Activated naive CD8-positive, alpha-beta T cell treated with anti-CD3 and anti-CD28 coated beads for 36 hours (primary cell): ENCODE data around the gene RIMKLB. TPM values are rescaled to one million over a fixed set of nuclear protein-coding genes. Genes with fewer than 3 reads are reported as not detected.

Experiments used
- DNase-seq: peaks from one replicate; pipeline ENCODE4 v3.0.0; 2021
- H3K27ac Mint-ChIP-seq: one replicate; pipeline ENCODE4 v1.8.0; 2022; ENCODE audit warnings: mild to moderate bottlenecking, moderate library complexity, mixed read lengths
- H3K27me3 Mint-ChIP-seq: one replicate; pipeline ENCODE4 v1.8.0; 2022; ENCODE audit warnings: mild to moderate bottlenecking, mixed read lengths
- H3K36me3 Mint-ChIP-seq: one replicate; pipeline ENCODE4 v1.8.0; 2021; ENCODE audit warnings: mild to moderate bottlenecking, mixed read lengths
- H3K4me1 Mint-ChIP-seq: one replicate; pipeline ENCODE4 v1.8.0; 2021; ENCODE audit warnings: mixed read lengths
- H3K4me3 Mint-ChIP-seq: one replicate; pipeline ENCODE4 v1.8.0; 2022; ENCODE audit warnings: mild to moderate bottlenecking, moderate library complexity, mixed read lengths
- H3K9me3 Mint-ChIP-seq: one replicate; pipeline ENCODE4 v1.8.0; 2022; ENCODE audit warnings: mixed read lengths
- total RNA-seq, 2 experiments: library from RNA; stranded (reverse); gene quantifications; one replicate each; pipeline ENCODE4 v1.2.3, GENCODE V29; 2021

The RIMKLB gene, protein sequence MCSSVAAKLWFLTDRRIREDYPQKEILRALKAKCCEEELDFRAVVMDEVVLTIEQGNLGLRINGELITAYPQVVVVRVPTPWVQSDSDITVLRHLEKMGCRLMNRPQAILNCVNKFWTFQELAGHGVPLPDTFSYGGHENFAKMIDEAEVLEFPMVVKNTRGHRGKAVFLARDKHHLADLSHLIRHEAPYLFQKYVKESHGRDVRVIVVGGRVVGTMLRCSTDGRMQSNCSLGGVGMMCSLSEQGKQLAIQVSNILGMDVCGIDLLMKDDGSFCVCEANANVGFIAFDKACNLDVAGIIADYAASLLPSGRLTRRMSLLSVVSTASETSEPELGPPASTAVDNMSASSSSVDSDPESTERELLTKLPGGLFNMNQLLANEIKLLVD
- 1 to 10 TPM; 7.1 to 8.1 TPM for total RNA-seq

DNA sequence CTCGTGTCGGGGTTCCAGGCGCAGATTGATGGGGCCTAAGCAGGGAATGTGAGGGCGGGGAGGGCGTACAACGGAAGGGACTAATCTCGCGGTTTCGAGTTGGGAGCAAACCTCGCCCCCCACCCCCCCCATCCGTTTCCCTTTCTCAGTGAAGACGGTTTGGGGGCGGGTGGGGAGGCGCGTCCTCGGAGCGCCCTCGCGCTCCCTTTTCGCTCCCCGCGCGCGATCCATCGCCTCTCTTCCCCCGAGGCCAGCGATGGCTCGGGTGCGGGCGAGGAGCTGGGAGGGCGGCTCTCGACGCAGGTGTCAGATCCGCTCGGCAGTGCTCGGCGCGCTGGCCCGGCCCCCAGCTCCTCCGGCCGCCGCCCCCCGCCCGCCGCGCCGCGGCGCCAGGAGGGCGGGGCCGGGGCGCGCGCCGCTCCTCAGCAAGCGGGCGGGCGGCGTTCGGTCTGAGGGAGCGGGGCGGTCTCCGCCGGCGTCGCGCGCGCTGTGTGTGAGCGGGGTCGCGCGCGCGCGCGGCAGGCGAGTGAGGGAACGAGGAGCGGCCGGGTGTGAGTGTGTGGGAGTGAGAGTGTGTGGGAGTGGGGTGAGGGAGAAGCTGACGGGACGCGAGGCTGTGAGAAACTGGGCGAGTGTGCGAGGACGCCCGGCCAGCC lies at the start of gene RIMKLB:
RIMKLB (plus strand) TSS at position 516 of the 656 bp plus-strand sequence. CDS start 15,876 bp downstream, outside the sequence.
- H3K27me3 Mint-ChIP-seq, result no peaks in the 10 kb centered on the region
- DNase-seq, result peak; percentile 83
- peak within 1 kb of the TSS; percentile 87 for H3K27ac Mint-ChIP-seq
- peak within 1 kb of the TSS; percentile 93 for H3K4me3 Mint-ChIP-seq
- H3K9me3 Mint-ChIP-seq, result no peaks in the 10 kb centered on the region
- peaks cover 25% of the 10 kb centered on the region for H3K4me1 Mint-ChIP-seq
- H3K36me3 Mint-ChIP-seq, result peaks cover 4% of the 10 kb centered on the region

DNA sequence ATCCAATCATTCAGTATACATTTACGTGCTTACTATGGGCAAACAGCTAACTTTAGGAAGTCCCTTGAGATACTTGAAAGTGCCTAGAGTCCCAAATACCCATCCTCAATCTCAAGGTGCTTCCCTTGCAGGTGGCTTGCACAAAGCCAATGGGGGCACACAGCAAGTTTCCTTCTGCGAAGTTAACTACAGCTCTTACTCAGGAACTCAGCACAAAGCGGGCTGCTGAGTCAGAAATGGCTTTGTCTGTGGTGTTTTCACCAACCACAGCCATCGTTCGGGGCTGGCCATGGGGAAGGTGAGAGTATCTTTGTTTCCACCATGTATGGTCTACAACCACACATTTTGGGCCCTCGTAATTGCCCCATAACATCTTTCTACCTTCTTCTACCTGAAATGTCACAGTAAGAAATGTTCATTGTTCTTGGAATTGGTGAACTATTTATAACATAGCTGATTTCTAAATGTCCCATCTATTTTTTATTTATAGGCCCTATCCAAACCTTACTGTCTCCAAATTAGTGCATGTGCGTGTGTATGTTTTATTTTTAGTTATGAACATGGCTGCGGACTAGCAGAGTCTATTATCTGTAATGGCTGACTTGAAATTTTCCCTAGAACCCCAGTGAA lies 49.1 kb upstream of the RIMKLB start:
- H3K4me1 Mint-ChIP-seq, result peaks cover 42% of the 10 kb centered on the region
- H3K27me3 Mint-ChIP-seq, result no peaks in the 10 kb centered on the region

DNA sequence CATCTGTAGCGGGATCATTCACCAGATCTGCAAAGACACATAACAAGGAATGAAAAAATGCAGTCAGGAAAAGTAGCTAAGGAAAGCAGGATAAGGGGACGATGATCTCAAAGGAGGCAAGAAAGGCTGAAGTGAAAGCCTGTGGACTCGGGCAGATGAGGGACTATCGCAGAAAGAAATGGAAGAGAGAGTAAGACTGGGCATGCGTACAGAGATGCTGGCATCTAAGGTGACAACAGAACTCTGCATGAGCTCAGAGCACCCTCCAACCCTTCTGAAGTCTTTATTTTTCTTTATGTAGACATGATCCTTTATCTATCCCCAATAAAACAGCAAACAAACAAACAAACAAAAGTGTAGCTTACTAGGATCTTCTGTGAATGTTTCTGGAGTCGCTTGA lies 42.4 kb upstream of the RIMKLB start:
- Mint-ChIP-seq H3K27me3 (no peaks in the 10 kb centered on the region), H3K9me3 (no peaks in the 10 kb centered on the region), H3K36me3 (no peaks in the 10 kb centered on the region), H3K4me1 (no peaks in the 10 kb centered on the region), H3K4me3 (no peak overlapping the region), H3K27ac (no peak overlapping the region)
- no peak for DNase-seq

More for the DNA sequence above, 49.1 kb upstream of the RIMKLB start:
- peaks cover 2% of the 10 kb centered on the region for H3K9me3 Mint-ChIP-seq
- peak; percentile 86 for DNase-seq
- H3K27ac Mint-ChIP-seq, result peak overlapping the region; percentile 68
- no peaks in the 10 kb centered on the region for H3K36me3 Mint-ChIP-seq
- no peak overlapping the region for H3K4me3 Mint-ChIP-seq

DNA sequence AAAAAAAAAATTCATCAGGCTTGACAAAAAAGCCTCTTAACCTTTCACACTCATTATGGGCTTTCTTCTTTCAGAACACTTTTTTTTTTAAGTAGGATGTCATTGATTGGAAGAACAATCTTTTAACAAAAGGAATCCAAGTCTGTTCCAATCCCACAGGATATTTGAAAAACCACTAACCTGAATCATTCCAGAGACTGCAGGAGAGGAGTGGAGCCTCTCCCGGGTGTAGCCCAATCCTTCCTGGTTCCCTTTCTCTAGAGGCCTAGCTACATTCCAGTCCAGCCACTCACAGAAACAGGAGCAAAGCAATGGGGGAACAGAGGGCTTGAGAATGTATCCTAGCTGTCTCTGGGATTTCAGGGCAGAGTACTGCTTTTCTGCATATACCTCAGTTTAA lies 39.4 kb upstream of the RIMKLB start:
- no peak overlapping the region for H3K4me3 Mint-ChIP-seq
- H3K9me3 Mint-ChIP-seq, result no peaks in the 10 kb centered on the region
- no peaks in the 10 kb centered on the region for H3K27me3 Mint-ChIP-seq
- H3K27ac Mint-ChIP-seq, result no peak overlapping the region
- H3K36me3 Mint-ChIP-seq, result no peaks in the 10 kb centered on the region
- no peaks in the 10 kb centered on the region for H3K4me1 Mint-ChIP-seq
- DNase-seq, result no peak

DNA sequence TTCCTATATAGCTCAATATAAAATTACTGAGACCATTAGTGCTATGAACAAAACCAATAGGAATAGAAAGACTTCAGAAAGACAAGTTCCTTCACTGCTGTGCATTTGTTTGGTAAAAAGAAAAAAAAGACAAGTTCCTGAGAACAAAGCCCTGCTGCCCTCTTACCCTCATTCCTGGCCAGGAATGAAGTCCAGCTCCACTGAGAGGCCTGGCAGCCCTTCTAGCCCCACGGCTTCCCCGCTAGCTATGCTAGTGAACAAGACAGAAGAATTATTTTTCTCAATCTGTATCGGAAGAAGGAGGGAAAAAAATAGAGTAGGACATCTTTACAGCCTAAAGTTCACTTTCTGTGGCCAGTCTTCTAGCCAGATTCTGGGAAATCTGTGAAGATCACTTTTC lies 36.8 kb upstream of the RIMKLB start:
- no peak overlapping the region for H3K4me3 Mint-ChIP-seq
- no peaks in the 10 kb centered on the region for H3K9me3 Mint-ChIP-seq
- no peaks in the 10 kb centered on the region for H3K27me3 Mint-ChIP-seq
- H3K4me1 Mint-ChIP-seq, result no peaks in the 10 kb centered on the region
- no peaks in the 10 kb centered on the region for H3K36me3 Mint-ChIP-seq
- H3K27ac Mint-ChIP-seq, result no peak overlapping the region
- DNase-seq, result no peak

DNA sequence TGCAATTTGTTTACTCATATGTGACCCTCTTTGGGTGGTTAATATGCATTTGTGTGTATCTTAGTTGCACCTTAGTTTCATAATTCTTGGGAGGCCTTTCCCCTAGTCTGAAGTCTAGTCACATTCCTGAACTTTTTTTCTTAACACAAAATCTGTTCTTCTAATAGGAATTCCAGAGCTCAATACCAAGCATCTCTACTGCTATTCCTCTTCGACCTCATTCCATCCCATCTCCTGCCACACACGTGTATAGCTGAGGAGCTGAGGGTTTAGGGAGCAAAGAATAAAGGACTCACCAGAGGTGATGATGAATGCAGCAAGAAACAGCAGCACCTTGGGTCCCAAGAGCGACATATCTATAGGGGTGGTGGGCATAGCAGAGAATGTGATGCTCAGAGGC lies 36.0 kb upstream of the RIMKLB start:
- no peaks in the 10 kb centered on the region for H3K4me1 Mint-ChIP-seq
- H3K27ac Mint-ChIP-seq, result no peak overlapping the region
- H3K36me3 Mint-ChIP-seq, result no peaks in the 10 kb centered on the region
- H3K27me3 Mint-ChIP-seq, result no peaks in the 10 kb centered on the region
- H3K9me3 Mint-ChIP-seq, result no peaks in the 10 kb centered on the region
- H3K4me3 Mint-ChIP-seq, result no peak overlapping the region
- no peak for DNase-seq

DNA sequence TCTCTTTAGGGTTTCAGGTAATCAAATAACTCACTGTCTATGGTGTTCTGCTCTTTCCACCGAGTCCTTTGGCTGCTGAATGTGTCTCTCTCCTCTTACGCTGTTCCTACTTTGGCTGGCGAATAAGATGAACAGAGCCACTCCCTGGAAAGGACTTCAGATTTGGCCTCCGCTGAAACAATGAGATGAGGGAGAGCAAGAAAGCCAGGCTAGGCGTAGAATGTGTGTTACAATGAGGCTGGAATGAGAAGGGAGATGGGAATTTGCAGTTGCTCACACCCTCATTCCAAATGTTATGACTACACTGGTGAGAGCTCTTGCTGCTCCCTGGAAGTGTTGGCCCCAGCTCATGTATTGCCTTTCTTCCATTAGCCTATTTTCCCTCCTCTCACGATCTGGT lies 35.2 kb upstream of the RIMKLB start, which contains the start of gene MFAP5:
MFAP5 (minus strand) TSS at position 234 of the 400 bp plus-strand sequence. CDS start 722 bp downstream, outside the sequence.
- DNase-seq, result no peak
- no peaks in the 10 kb centered on the region for H3K27me3 Mint-ChIP-seq
- no peak within 1 kb of the TSS for H3K27ac Mint-ChIP-seq
- no peaks in the 10 kb centered on the region for H3K36me3 Mint-ChIP-seq
- H3K4me3 Mint-ChIP-seq, result no peak within 1 kb of the TSS
- H3K4me1 Mint-ChIP-seq, result no peaks in the 10 kb centered on the region
- no peaks in the 10 kb centered on the region for H3K9me3 Mint-ChIP-seq

DNA sequence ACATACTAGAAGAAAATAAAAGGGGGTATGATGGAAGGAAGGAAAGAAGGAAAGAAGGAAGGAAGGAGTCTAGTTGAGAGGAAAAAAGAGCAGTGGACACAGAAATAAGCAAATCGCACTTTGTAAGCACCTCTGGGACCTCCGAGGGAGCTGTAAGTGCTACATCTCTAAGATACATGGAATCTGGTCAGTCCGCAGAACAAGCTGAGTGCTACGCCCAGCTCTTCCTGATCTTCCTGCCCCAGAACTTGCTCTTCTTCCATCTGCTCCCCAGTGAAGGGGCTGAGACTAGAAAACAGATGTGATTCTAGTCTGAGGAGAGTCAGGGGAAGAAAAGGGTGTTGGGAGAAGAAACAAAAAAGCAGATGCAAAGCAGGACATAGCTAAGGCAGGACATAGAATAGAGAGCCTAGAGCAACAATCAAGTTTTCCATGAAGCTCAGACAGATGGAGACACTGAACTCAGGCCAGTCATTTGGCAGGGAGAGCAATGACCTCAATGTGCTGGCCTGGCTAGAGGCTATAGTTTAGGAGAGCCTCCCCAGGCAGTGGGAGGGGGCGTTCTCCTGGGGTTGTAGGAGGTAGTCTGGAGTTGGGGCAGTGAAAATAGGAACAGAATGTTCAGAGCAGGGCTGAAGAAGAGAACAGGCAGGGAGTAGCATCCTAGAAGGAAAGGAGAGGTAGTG lies 33.4 kb upstream of the RIMKLB start:
- Mint-ChIP-seq H3K27ac (no peak overlapping the region), H3K4me3 (no peak overlapping the region), H3K36me3 (no peaks in the 10 kb centered on the region), H3K4me1 (no peaks in the 10 kb centered on the region), H3K9me3 (no peaks in the 10 kb centered on the region), H3K27me3 (no peaks in the 10 kb centered on the region)
- DNase-seq, result no peak

DNA sequence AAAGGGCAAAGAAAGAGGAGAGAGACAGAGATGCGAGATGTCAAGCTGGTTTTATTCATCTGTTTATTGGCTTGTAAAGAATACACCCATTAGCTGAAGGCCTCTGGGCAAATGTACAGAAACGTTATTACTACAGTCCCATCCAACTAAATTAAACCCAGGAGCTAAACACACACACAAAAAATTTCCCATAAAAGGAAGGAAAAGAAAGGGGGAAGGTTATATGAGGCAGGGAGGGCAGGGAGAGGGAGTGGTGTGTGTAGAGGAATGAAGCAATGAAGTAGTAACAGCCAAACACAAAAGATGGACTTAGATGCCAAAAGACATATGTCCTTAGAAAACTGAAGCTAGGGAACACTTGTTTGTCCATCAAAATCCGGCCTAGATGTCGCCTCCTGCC lies 32.0 kb upstream of the RIMKLB start:
- DNase-seq, result no peak
- Mint-ChIP-seq H3K4me3 (no peak overlapping the region), H3K36me3 (no peaks in the 10 kb centered on the region), H3K4me1 (no peaks in the 10 kb centered on the region), H3K27me3 (no peaks in the 10 kb centered on the region), H3K27ac (no peak overlapping the region), H3K9me3 (no peaks in the 10 kb centered on the region)

DNA sequence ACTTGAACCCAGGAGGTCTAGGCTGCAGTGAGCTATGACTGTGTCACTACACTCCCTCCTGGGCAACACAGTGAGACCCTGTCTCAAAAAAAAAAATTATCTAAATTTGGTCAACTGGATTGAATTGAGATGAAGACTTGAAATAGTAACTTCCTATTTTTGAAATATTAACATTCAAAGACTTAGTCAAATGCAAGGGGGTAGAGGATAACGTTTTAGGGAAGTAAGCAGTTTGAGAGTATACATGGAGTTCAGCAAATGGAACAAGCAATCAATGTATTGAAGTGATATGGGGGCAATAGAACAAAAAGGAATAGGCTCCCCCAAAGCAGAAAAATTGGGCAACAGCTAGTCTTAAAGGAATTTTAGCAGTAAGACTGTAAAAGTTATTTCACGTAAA lies 30.5 kb upstream of the RIMKLB start:
- Mint-ChIP-seq H3K27me3 (no peaks in the 10 kb centered on the region), H3K36me3 (no peaks in the 10 kb centered on the region), H3K4me3 (no peak overlapping the region), H3K9me3 (peaks cover 2% of the 10 kb centered on the region), H3K27ac (no peak overlapping the region), H3K4me1 (no peaks in the 10 kb centered on the region)
- no peak for DNase-seq

DNA sequence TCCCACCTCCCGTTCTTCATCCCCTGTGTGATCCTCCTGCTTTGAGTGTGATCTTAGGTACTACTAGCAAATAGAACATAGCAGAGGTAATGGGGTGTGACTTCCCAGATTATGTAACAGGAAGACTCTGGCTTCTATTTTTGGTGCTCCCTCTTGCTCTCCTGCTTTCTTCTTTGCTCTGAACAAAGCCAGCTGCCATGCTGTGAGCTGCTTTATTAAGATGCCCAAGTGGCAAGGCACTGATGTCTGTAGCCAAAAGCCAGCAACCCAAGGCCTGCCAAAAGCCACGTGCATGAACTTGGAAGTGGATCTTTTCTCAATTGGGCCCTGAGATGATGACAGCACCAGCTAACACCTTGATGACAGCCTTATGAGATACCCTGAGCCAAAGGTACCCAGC lies 29.4 kb upstream of the RIMKLB start:
- no peaks in the 10 kb centered on the region for H3K4me1 Mint-ChIP-seq
- no peak overlapping the region for H3K27ac Mint-ChIP-seq
- H3K4me3 Mint-ChIP-seq, result no peak overlapping the region
- H3K9me3 Mint-ChIP-seq, result peaks cover 2% of the 10 kb centered on the region
- H3K36me3 Mint-ChIP-seq, result no peaks in the 10 kb centered on the region
- no peak for DNase-seq
- H3K27me3 Mint-ChIP-seq, result no peaks in the 10 kb centered on the region

DNA sequence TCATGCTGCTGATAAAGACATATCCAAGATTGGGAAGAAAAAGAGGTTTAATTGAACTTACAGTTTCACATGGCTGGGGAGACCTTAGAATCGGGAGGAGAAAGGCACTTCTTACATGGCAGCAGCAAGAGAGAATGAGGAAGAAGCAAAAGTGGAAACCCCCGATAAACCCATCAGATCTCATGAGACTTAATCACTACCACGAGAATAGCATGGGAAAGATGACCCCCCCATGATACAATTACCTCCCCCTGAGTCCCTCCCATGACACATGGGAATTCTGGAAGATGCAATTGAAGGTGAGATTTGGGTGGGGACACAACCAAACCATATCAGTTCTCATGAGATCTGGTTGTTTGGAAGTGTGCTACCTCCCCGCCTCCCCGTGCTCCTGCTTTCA lies 25.4 kb upstream of the RIMKLB start:
- H3K4me3 Mint-ChIP-seq, result no peak overlapping the region
- H3K4me1 Mint-ChIP-seq, result peaks cover 2% of the 10 kb centered on the region
- H3K9me3 Mint-ChIP-seq, result peaks cover 2% of the 10 kb centered on the region
- H3K36me3 Mint-ChIP-seq, result no peaks in the 10 kb centered on the region
- no peaks in the 10 kb centered on the region for H3K27me3 Mint-ChIP-seq
- no peak overlapping the region for H3K27ac Mint-ChIP-seq
- no peak for DNase-seq

DNA sequence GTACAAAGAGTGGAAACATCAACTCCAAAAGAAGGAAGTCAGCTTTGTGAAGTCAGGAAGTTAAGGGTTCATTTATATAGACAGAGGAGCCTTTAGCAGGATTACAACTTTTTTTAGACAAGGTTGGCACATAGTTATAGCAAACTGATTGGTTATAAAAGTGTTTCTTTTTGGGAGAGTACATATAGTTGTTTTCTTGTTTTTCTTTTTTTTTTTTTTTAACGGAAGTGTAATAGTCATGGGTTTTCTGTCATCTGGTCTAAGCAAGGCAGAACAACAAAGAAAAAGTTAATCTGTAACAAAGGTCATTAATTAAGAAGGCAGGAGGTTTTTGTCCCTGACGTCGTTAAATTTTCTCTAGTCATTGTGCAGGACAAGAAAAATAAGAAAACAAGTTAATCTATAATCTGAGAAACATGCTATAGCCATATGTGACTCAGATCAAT lies 22.2 kb upstream of the RIMKLB start:
- DNase-seq, result no peak
- H3K9me3 Mint-ChIP-seq, result peaks cover 2% of the 10 kb centered on the region
- no peak overlapping the region for H3K27ac Mint-ChIP-seq
- no peak overlapping the region for H3K4me3 Mint-ChIP-seq
- no peaks in the 10 kb centered on the region for H3K36me3 Mint-ChIP-seq
- peaks cover 2% of the 10 kb centered on the region for H3K4me1 Mint-ChIP-seq
- peaks cover 3% of the 10 kb centered on the region for H3K27me3 Mint-ChIP-seq

DNA sequence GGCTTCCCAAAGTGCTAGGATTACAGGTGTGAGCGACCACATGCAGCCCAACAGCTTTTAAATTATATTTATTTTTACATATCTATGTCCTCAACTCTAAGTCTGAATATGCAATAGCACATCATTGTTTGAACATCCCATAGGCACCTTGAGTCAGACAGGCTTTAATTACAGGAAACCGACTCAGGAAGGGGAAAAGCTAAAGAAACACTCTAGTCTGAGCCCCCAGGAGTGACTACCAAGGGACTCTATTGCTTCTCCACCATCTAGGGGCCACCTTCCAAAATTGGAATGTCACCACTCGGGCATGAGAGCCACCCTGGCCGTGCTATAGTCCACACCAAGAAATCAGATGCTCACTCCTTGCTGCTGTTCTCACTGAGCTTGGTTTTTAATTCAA lies 21.1 kb upstream of the RIMKLB start:
- no peak for DNase-seq
- peaks cover 2% of the 10 kb centered on the region for H3K4me1 Mint-ChIP-seq
- H3K4me3 Mint-ChIP-seq, result no peak overlapping the region
- no peak overlapping the region for H3K27ac Mint-ChIP-seq
- peaks cover 2% of the 10 kb centered on the region for H3K9me3 Mint-ChIP-seq
- H3K27me3 Mint-ChIP-seq, result peaks cover 3% of the 10 kb centered on the region
- no peaks in the 10 kb centered on the region for H3K36me3 Mint-ChIP-seq

DNA sequence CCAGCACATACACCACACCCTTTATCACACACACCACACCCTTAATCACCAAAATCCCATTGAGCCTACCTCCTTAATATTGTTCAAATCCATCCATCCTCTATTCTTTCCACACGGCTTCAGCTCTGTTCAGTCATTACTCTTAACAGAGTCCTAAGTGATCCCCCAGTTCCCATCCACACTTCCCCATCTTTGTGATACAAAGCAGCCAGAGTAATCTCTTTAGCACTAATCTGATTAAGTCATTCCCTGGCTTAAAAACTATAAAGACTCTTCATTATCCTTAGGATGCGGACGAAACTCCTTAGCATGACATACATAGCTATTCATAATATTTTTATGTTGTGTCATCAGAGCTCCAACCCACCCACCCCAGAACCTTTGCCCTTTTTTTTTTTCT lies 20.4 kb upstream of the RIMKLB start:
- Mint-ChIP-seq H3K4me1 (peaks cover 6% of the 10 kb centered on the region), H3K9me3 (no peaks in the 10 kb centered on the region), H3K27ac (no peak overlapping the region), H3K27me3 (peaks cover 3% of the 10 kb centered on the region), H3K4me3 (no peak overlapping the region), H3K36me3 (no peaks in the 10 kb centered on the region)
- no peak for DNase-seq
